Measurements from ENCODE around the gene FHOD3.

- TF ChIP-seq CTCF (conservative IDR thresholded peaks at IDR 0.05; ENCODE audit: low read depth, low read length): no peak
- TF ChIP-seq EZH2 (IDR thresholded peaks at IDR 0.05; ENCODE audit: borderline replicate concordance, low read depth, low read length, poor library complexity, severe bottlenecking): no peak
Observed at GRCh38 chr18:36769172-36769571, 471.7 kb downstream of the FHOD3 start.

All from A673 (cell line).